Measurements from ENCODE around the gene PPP6R2.

PPP6R2 gene

DNA sequence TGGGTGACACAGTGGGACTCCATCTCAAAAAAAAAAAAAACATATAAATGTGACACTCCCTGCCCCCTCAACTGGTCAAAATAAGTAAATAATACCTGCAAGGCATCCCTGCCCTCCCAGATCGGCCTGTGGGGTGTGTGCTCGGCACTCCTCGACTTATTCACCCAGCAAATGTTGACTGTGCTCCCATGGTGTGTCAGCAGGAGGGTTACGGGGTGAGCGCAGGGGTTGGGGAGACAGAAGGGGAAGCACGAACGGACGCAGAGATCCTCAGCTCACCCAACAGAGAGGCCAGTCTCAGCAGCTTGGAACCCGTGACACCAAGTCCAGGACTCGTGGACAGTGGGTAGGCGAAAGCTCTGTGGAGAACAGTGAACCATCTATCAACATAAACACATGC, 136.6 kb downstream of the PPP6R2 start:
- H3K4me2 ChIP-seq (ENCODE audit: low read depth, low read length, poor library complexity, severe bottlenecking), result no peak overlapping the region
- no peaks in the 10 kb centered on the region for H4K20me1 ChIP-seq (ENCODE audit: insufficient read depth, low read length, poor library complexity, severe bottlenecking)
- H3K9me3 ChIP-seq (ENCODE audit: insufficient read depth, low read depth, low read length), result no peaks in the 10 kb centered on the region
- no peaks in the 10 kb centered on the region for H3K36me3 ChIP-seq (ENCODE audit: insufficient read depth, low read length)
- no peak overlapping the region for H3K4me3 ChIP-seq (ENCODE audit: low read length, poor library complexity, severe bottlenecking)
- TF ChIP-seq, protein P1, sequence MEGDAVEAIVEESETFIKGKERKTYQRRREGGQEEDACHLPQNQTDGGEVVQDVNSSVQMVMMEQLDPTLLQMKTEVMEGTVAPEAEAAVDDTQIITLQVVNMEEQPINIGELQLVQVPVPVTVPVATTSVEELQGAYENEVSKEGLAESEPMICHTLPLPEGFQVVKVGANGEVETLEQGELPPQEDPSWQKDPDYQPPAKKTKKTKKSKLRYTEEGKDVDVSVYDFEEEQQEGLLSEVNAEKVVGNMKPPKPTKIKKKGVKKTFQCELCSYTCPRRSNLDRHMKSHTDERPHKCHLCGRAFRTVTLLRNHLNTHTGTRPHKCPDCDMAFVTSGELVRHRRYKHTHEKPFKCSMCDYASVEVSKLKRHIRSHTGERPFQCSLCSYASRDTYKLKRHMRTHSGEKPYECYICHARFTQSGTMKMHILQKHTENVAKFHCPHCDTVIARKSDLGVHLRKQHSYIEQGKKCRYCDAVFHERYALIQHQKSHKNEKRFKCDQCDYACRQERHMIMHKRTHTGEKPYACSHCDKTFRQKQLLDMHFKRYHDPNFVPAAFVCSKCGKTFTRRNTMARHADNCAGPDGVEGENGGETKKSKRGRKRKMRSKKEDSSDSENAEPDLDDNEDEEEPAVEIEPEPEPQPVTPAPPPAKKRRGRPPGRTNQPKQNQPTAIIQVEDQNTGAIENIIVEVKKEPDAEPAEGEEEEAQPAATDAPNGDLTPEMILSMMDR (conservative IDR thresholded peaks at IDR 0.05; ENCODE audit: low read length), result no peak
- TF ChIP-seq EZH2phosphoT487 (IDR thresholded peaks at IDR 0.05; ENCODE audit: borderline replicate concordance), result no peak
- no peak overlapping the region for H2AFZ ChIP-seq (ENCODE audit: low read length)
- H3K79me2 ChIP-seq (ENCODE audit: insufficient read depth, low read length), result peaks cover under 1% of the 10 kb centered on the region
- H3K9me2 ChIP-seq (replicated peaks; ENCODE audit: low read depth, low read length), result no peaks in the 10 kb centered on the region
- H3K27me3 ChIP-seq (ENCODE audit: insufficient read depth, low read length, poor library complexity, severe bottlenecking), result no peaks in the 10 kb centered on the region
- H3K9ac ChIP-seq (ENCODE audit: low read depth, low read length, poor library complexity, severe bottlenecking), result no peak overlapping the region
- H3K4me1 ChIP-seq (ENCODE audit: insufficient read depth, low read length, poor library complexity, severe bottlenecking), result peaks cover 10% of the 10 kb centered on the region
- no peaks in the 10 kb centered on the region for H3F3A ChIP-seq (ENCODE audit: low read depth)

DNA sequence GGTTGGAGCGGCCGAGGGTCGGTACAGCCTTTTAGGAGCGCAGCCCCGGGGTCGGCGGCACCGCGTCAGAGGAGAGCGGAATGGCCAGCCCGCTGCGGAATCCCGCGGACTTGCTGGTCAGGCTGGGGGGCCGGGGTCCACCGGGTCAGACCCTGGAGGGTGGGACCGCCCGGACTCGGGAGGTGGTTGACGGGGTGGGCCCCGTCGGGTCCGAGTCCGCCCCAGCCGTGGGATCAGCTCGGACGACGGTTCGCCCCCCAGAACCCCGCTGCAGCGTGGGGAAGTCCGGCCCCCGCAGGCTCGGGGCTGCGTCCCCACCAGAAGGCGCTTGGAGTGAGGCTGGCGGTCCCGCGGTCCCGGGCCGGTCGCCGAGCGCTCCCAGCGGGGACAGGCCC, 137.9 kb downstream of the PPP6R2 start:
- Histone ChIP-seq H3F3A (ENCODE audit: low read depth) (no peaks in the 10 kb centered on the region), H3K4me1 (ENCODE audit: insufficient read depth, low read length, poor library complexity, severe bottlenecking) (peaks cover 8% of the 10 kb centered on the region), H3K9ac (ENCODE audit: low read depth, low read length, poor library complexity, severe bottlenecking) (no peak overlapping the region), H2AFZ (ENCODE audit: low read length) (no peak overlapping the region), H4K20me1 (ENCODE audit: insufficient read depth, low read length, poor library complexity, severe bottlenecking) (no peaks in the 10 kb centered on the region), H3K36me3 (ENCODE audit: insufficient read depth, low read length) (no peaks in the 10 kb centered on the region), H3K27me3 (ENCODE audit: insufficient read depth, low read length, poor library complexity, severe bottlenecking) (no peaks in the 10 kb centered on the region), H3K4me2 (ENCODE audit: low read depth, low read length, poor library complexity, severe bottlenecking) (no peak overlapping the region), H3K4me3 (ENCODE audit: low read length, poor library complexity, severe bottlenecking) (no peak overlapping the region), H3K9me3 (ENCODE audit: insufficient read depth, low read depth, low read length) (no peaks in the 10 kb centered on the region), H3K79me2 (ENCODE audit: insufficient read depth, low read length) (no peaks in the 10 kb centered on the region), H3K9me2 (replicated peaks; ENCODE audit: low read depth, low read length) (no peaks in the 10 kb centered on the region)
- no peak for TF ChIP-seq EZH2phosphoT487 (IDR thresholded peaks at IDR 0.05; ENCODE audit: borderline replicate concordance)
- TF ChIP-seq, protein P1 (conservative IDR thresholded peaks at IDR 0.05; ENCODE audit: low read length), result no peak

- no peak within 1 kb of the TSS for H3K9ac ChIP-seq (ENCODE audit: low read depth, low read length, poor library complexity, severe bottlenecking)
- no peaks in the 10 kb centered on the region for H3K27me3 ChIP-seq (ENCODE audit: insufficient read depth, low read length, poor library complexity, severe bottlenecking)
- H3K9me3 ChIP-seq (ENCODE audit: insufficient read depth, low read depth, low read length), result no peaks in the 10 kb centered on the region
- no peaks in the 10 kb centered on the region for H3K9me2 ChIP-seq (replicated peaks; ENCODE audit: low read depth, low read length)
- H3K4me2 ChIP-seq (ENCODE audit: low read depth, low read length, poor library complexity, severe bottlenecking), result no peak within 1 kb of the TSS
- no peak within 1 kb of the TSS for H2AFZ ChIP-seq (ENCODE audit: low read length)
- H3K79me2 ChIP-seq (ENCODE audit: insufficient read depth, low read length), result no peaks in the 10 kb centered on the region
- H3F3A ChIP-seq (ENCODE audit: low read depth), result no peaks in the 10 kb centered on the region
- TF ChIP-seq EZH2phosphoT487 (IDR thresholded peaks at IDR 0.05; ENCODE audit: borderline replicate concordance), result no peak
- H3K36me3 ChIP-seq (ENCODE audit: insufficient read depth, low read length), result no peaks in the 10 kb centered on the region
- no peaks in the 10 kb centered on the region for H4K20me1 ChIP-seq (ENCODE audit: insufficient read depth, low read length, poor library complexity, severe bottlenecking)
- no peak within 1 kb of the TSS for H3K4me3 ChIP-seq (ENCODE audit: low read length, poor library complexity, severe bottlenecking)
- H3K4me1 ChIP-seq (ENCODE audit: insufficient read depth, low read length, poor library complexity, severe bottlenecking), result peaks cover 8% of the 10 kb centered on the region
These were observed 138.4 kb downstream of the PPP6R2 start, which contains the start of gene ADM2 for GRCh38 chr22:50481440-50482106. TSS of gene ADM2 (plus strand) at chr22:50481543. CDS start at chr22:50481848, 305 bp downstream.

All from Loucy (cell line).